Left colon (tissue), 2 donors: ENCODE data around the gene PPP5C. TPM values are rescaled to one million over a fixed set of nuclear protein-coding genes. Genes with fewer than 3 reads are reported as not detected.
"Not testable (repeated sequence)": the region's sequence is repeated elsewhere in the genome, so short reads cannot be mapped to it uniquely, and the experiment has no call there.

Source experiments
- ATAC-seq: fragments of 200-7000 bp; cut with Tn5 transposase; one replicate; pipeline ENCODE4 v1.9.1; 2020; ENCODE audit warnings: mild to moderate bottlenecking, moderate library complexity
- DNase-seq, 2 donors: peaks; one replicate each; pipeline ENCODE4 v3.0.0-alpha.2; 2020
- intact Hi-C, 2 donors: fragments of 100-400 bp; cut with DNase I in 1 of 2; cut with micrococcal nuclease in 1 of 2; formaldehyde crosslinking; loops; one replicate each; pipeline versions ENCODE4 v1.11.2 to v1.14.0; 2022; cut with DNase I, micrococcal nuclease
- total RNA-seq, 2 donors: library from RNA; stranded (reverse); fragmentation: NEBNext Ultra II Directional; extraction: Animal tissue kit (Norgen Biotek cat#: 25700); gene quantifications; one replicate each; pipeline ENCODE4 v1.2.1, GENCODE V29; 2021
- donor health status: DM: no; HTN: no; CAD: no.
- donor health status: DM: yes; HTN: yes; CAD: no.

PPP5C gene
- total RNA-seq, 2 donors from 2014 or later, result 51.8 to 80.7 TPM

- ATAC-seq, result peak; percentile 7
- peak in 1 of 2 donors; percentile 23 for DNase-seq
- intact Hi-C loops, result no loop called here
Measured at GRCh38 chr19:46393456-46394401, 46.8 kb downstream of the PPP5C start.

DNA sequence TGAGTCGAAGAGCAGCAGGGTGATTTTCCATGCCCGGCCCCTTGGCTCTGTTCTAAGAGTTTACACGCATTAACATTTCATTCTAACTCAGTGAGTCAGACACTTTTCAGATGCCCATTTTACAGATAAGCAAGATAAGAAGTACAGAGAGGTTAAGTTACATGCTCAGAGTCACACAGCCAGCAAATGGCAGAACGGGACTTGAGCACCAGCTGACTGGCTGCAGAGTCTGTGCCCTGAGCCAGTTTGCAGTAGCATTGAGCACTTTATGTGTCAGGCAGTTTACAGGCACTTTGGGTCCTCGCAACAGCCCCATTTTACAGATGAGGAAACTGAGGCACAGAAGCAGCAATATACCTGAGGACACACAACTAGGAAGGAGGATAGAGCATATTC lies 47.5 kb downstream of the PPP5C start:
- DNase-seq, result no peak
- no peak for ATAC-seq
- intact Hi-C loops, result no loop called here

DNA sequence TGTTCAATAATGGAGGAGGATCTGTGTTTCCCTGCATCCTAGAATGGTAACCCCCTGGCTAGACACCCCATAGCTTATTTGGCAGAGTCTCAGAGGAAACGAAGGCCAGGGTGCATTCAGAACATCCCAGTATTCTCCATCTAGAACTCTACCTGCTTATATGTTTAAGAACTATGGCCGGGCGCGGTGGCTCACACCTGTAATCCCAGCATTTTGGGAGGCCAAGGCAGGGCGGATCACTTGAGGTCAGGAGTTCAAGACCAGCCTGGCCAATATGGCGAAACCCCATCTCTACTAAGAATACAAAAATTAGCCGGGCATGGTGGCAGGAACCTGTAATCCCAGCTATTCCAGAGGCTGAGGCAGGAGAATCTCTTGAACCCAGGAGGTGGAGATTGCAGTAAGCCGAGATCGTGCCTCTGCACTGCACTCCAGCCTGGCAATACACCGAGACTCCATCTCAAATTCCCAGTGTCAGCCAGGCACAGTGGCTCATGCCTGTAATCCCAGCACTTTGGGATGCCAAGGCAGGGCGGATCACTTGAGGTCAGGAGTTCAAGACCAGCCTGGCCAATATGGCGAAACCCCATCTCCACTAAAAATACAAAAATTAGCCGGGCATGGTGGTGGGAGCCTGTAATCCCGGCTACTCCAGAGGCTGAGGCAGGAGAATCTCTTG lies 51.1 kb downstream of the PPP5C start:
- ATAC-seq, DNase-seq: not testable (repeated sequence)
- intact Hi-C loops, result loop anchor here in 1 of 2 donors (2.0 kb wide), 1 partner anchor 87 kb away; no protein-coding TSS in a partner anchor

GRCh38 chr19:46402725-46403124 lies 55.8 kb downstream of the PPP5C start:
- intact Hi-C loops, result loop anchor here (5.0 to 10.0 kb wide), 3 partner anchors 85 to 120 kb away; no protein-coding TSS in a partner anchor

DNA sequence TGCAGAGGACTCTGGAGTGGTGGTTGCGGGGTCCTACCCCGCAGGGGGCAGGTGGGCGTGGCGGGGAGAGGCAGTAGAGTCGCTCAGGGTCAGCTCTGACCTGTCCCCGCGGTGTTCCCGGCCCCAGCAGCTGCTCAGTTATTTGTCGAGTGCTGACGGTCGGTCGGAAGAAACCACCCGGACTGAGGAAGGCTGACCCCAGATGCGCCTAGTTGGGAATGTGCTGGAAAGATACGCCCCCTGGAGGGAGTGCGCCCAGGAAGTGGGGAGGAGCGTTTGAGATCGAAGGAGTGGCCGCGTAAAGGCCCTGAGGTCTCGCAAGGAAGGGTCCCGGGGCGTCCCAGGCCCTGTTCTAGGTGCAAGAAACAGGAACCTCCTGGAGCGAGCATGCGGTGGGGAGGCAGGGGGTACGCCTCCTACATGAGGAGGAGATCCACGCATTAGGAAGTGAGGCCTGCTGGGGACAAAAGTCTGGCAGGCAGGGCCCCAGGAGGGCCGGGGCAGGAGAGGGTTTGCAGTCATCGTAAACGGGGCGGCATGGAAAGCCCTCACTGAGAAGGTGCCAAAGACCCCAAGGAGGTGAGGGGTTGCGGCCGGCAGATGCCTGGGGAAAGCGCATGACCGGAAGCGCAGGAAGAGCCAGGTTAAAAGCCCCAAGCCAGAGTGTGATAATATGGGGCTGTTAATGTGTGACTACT lies 57.3 kb downstream of the PPP5C start:
- DNase-seq, result peak; percentile 62 to 74
- peak; percentile 91 for ATAC-seq
- intact Hi-C loops, result loop anchor here (5.0 to 10.0 kb wide), 3 partner anchors 83 to 122 kb away; no protein-coding TSS in a partner anchor

More at GRCh38 chr19:46402725-46403124, 55.8 kb downstream of the PPP5C start:
- ATAC-seq (no peak), DNase-seq (no peak)

- intact Hi-C loops, result loop anchor here (5.0 to 10.0 kb wide), 3 partner anchors 82 to 123 kb away; no protein-coding TSS in a partner anchor
- DNase-seq (no peak), ATAC-seq (peak; percentile 39)
Measured at GRCh38 chr19:46404753-46405468, 58.0 kb downstream of the PPP5C start.

DNA sequence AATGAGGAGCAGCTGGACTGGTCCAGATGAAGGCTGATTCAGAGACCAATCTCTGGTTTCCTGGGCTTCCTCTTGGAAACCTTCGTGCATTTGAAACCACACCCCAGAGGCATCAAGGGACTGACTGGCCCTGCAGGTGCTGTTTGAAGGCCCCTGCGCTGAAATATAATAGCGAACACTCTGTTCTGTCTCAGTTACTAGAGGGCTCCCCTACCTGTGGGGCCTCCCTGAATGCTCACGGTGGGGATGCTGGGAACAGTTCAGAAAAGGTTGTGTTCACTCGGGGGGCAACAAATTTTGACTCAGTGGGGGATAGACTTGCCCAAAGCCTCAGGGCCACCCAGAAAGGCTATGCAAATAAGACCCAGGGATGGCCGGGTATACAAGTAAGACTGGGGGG lies 60.1 kb downstream of the PPP5C start:
- DNase-seq (no peak), ATAC-seq (no peak)
- intact Hi-C loops, result loop anchor here in 1 of 2 donors (10.0 kb wide), 1 partner anchor 108 kb away; no protein-coding TSS in a partner anchor

- ATAC-seq (no peak), DNase-seq (no peak)
- intact Hi-C loops, result loop anchor here in 1 of 2 donors (10.0 kb wide), 1 partner anchor 107 kb away; no protein-coding TSS in a partner anchor
Measured at GRCh38 chr19:46407856-46408663, 61.2 kb downstream of the PPP5C start.

DNA sequence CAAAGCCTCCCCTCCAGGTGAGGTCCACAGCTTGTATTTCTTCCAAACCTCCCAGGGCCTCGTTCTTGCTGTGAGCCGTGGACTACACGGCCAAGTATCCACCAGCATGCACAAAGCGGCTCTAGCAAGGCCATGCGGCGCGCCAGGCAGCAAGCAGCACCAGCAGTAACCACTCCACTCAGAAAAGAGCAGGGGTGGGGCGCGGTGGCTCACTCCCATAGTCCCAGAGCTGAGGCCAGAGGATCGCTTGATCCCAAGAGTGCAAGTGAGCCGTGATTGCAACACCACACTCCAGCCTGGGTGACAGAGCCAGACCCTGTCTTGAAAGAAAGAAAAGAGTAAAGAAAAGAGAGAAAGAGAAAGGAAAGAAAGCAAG lies 61.8 kb downstream of the PPP5C start:
- intact Hi-C loops, result loop anchor here in 1 of 2 donors (10.0 kb wide), 1 partner anchor 106 kb away; no protein-coding TSS in a partner anchor
- ATAC-seq, result no peak

DNA sequence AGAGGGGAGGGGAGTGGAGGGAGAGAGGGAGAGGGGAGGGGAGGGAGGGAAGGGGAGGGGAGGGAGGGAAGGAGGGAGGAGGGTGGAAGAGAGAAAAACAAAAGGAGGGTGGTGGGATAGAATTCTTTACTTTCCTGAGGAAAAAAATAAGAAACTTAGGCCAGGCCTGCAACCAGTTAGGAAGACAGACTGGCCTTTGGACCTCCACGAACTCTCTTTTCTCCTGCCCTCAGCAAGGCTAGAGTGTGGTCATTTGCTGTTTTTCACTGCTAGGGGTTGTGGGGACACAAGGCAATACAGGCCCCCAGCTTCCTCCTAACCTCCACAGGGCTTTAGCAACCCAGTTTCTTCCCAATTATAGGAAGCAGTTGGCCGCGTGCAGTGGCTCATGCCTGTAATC lies 62.3 kb downstream of the PPP5C start:
- DNase-seq, result no peak
- intact Hi-C loops, result loop anchor here in 1 of 2 donors (10.0 kb wide), 1 partner anchor 106 kb away; no protein-coding TSS in a partner anchor
- no peak for ATAC-seq

More for the DNA sequence above, 61.8 kb downstream of the PPP5C start:
- peak; percentile 47 to 49 for DNase-seq

DNA sequence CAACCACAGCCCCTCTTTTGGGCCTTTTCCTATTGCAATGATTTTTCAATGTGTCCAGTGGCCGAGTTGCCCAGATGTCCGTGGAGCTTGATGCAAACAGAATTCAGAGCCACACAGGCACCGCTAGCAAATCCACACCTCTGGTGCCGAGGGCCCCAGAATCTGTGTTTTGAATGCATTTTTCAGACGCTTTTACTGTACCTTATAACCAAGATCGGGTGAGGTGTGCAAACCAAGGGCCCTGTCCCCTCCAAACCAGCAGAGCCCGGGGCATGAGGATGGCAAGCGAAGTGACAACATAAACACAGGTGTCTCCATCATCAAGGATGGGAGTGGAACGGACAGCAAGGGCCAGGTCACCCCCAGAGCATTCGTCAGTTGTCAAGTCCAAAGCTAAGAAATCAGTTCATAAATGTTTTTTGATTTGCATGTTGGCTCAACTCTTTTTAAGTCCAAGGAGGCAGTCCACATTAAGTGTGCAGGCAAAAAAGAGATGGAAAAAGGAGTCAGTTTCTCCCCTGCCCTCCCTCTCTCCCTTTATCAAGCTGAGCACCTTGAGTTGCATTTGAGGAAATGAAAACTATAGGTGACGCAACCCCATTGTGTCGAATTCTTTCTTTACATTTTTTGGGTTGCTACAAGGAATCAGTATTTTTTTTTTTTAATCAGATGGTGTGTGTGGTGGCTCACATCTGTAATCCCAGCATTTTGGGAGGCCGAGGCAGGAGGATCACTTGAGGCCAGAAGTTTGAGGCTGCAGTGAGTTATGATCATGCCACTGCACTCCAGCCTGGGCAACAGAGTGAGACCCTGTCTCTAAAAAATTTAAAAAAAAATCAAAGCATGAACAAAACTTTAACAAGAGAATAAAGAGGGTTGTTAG lies 63.6 kb downstream of the PPP5C start:
- intact Hi-C loops, result no loop called here
- ATAC-seq, result no peak
- DNase-seq, result no peak

- DNase-seq (no peak), ATAC-seq (no peak)
- intact Hi-C loops, result no loop called here
Measured at GRCh38 chr19:46411088-46411924, 64.4 kb downstream of the PPP5C start.

DNA sequence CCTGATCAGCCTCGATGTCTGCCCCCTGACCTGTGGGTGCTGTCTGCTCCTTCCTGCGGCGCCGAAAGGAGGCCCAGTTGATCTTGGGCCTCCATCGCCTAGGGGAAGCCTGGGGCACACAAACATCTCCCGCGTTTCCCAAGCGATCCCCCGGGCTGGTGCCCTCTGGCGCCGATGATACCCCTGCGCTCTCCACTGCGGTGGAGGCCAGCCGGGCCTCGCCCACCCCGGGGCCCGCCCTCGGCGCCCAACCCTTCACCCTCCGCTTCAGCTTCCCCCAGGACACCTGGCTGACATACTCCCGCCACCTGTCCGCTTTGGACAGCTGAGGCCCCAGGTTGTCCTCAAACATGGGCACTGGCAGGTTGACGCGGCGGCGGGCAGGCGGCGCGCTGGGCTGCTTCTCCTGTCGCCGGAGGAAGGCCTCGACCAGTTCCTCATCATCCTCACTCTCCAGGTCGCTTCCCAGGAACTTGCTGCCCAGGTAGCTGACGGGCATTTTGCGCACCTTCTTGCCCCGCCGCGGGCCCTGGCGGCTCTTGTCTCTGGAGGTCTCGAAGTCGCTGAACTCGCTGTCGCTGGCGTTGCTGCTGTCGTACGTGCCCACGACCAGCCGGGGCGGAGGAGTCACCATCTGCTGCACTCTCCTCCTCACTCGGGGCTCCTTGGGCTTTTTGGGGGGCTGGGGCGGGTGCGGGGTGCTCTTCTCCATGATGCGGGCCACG lies 65.2 kb downstream of the PPP5C start:
- ATAC-seq (no peak), DNase-seq (no peak)
- intact Hi-C loops, result no loop called here

GRCh38 chr19:46412650-46413261 lies 65.9 kb downstream of the PPP5C start:
- no peak for DNase-seq
- ATAC-seq, result no peak
- intact Hi-C loops, result no loop called here
